ENCODE measurements around the gene SRSF2.

DNA sequence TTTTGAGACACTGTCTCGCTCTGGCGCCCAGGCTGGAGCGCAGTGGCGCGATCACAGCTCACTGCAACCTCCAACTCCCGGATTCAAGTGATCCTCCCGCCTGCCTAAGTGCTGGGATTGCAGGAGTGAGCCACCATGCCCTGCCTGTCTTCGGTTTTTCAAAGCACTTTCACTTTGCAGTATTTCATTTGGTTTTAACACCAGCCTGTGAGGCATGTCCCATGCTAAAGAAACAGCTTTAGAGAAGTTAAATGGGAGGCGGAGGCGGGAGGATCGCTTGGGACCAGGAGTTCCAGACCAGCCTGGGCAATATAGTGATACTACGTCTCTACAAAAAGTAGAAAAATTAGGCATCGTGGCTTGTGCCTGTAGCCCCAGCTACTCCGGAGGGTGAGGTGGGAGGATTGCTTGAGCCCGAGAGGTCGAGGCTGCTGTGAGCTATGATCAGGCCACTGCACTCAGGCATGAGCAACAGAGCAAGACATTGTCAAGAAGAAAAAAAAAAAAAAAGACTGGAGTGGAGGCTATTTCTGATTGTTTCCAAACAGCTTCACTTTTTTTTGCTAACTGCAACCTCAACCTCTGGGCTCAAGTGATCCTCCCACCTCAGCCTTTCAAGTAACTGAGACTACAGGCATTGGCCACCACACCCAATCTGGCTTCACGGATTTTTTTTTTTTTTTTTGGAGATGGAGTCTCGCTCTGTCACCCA lies 9.2 kb downstream of the SRSF2 start:
- TF ChIP-seq POLR2A (IDR thresholded peaks at IDR 0.05; ENCODE audit: low read depth, low read length) (no peak), TAF1 (IDR thresholded peaks at IDR 0.05; ENCODE audit: borderline replicate concordance, low read depth, low read length) (no peak)
